GM23338 (cell line): ENCODE data around the gene RGS19. TPM values are rescaled to one million over a fixed set of nuclear protein-coding genes. Genes with fewer than 3 reads are reported as not detected.
A peak's percentile ranks its signal among the peaks of the same experiment; 100 is the strongest.

Experiments used
- ATAC-seq: fragments of 200-7000 bp; cut with Tn5 transposase; 3 replicates; pipeline ENCODE4 v1.9.1; 2020
- DNase-seq: peaks from one replicate; pipeline ENCODE4 v3.0.0-alpha.2; 2015; ENCODE audit warnings: low spot score
- H2AFZ ChIP-seq: fragments of 200-600 bp; sonication (generic); 2 replicates; pipeline ENCODE4 v1.8.0; 2016; ENCODE audit warnings: antibody characterized with exemption, mild to moderate bottlenecking, moderate library complexity
- H3F3A ChIP-seq: fragments of 200-600 bp; sonication (generic); replicated peaks from 2 replicates; pipeline ENCODE4 v1.8.0; 2017; ENCODE audit warnings: antibody characterized with exemption, mixed run types, low read depth
- H3K27ac ChIP-seq: fragments of 200-600 bp; sonication (generic); 2 replicates; pipeline ENCODE4 v1.6.1; 2016; ENCODE audit warnings: low read depth
- H3K27me3 ChIP-seq: fragments of 200-600 bp; sonication (generic); 2 replicates; pipeline ENCODE4 v1.8.0; 2016; ENCODE audit warnings: mild to moderate bottlenecking, mixed run types, moderate library complexity; ENCODE audit not compliant: insufficient read depth
- H3K36me3 ChIP-seq: fragments of 200-600 bp; sonication (generic); 2 replicates; pipeline ENCODE4 v1.8.0; 2016; ENCODE audit warnings: mild to moderate bottlenecking; ENCODE audit not compliant: insufficient read depth
- H3K4me1 ChIP-seq: fragments of 200-600 bp; sonication (generic); 2 replicates; pipeline ENCODE4 v1.8.0; 2016; ENCODE audit warnings: mild to moderate bottlenecking, moderate library complexity; ENCODE audit not compliant: insufficient read depth
- H3K4me2 ChIP-seq: fragments of 200-600 bp; sonication (generic); 2 replicates; pipeline ENCODE4 v1.7.1; 2017; ENCODE audit warnings: mixed run types
- H3K4me3 ChIP-seq: fragments of 200-600 bp; sonication (generic); 2 replicates; pipeline ENCODE4 v1.6.1; 2016; ENCODE audit warnings: mixed run types
- H3K79me2 ChIP-seq: fragments of 200-600 bp; sonication (generic); replicated peaks from 2 replicates; pipeline ENCODE4 v1.8.0; 2017; ENCODE audit warnings: mild to moderate bottlenecking; ENCODE audit not compliant: insufficient read depth
- H3K9me2 ChIP-seq: fragments of 200-600 bp; sonication (generic); 2 replicates; pipeline ENCODE4 v1.8.0; 2017; ENCODE audit not compliant: insufficient read depth
- H4K20me1 ChIP-seq: fragments of 200-600 bp; sonication (generic); replicated peaks from 2 replicates; pipeline ENCODE4 v1.8.0; 2017; ENCODE audit warnings: mild to moderate bottlenecking; ENCODE audit not compliant: insufficient read depth
- H3K27ac Mint-ChIP-seq: 2 replicates; pipeline ENCODE4 v1.8.0; 2020; ENCODE audit warnings: inconsistent platforms, mild to moderate bottlenecking, moderate library complexity, mixed read lengths
- H3K27me3 Mint-ChIP-seq: 3 replicates; pipeline ENCODE4 v1.8.0; 2022; ENCODE audit warnings: low read depth, mild to moderate bottlenecking, moderate library complexity, mixed read lengths, inconsistent platforms; ENCODE audit not compliant: insufficient read depth, poor library complexity
- H3K36me3 Mint-ChIP-seq: 3 replicates; pipeline ENCODE4 v1.8.0; 2021; ENCODE audit warnings: low read depth, mild to moderate bottlenecking, inconsistent platforms, moderate library complexity, mixed read lengths
- H3K4me1 Mint-ChIP-seq: 3 replicates; pipeline ENCODE4 v1.8.0; 2020; ENCODE audit warnings: mild to moderate bottlenecking, inconsistent platforms, mixed read lengths
- H3K4me3 Mint-ChIP-seq: 3 replicates; pipeline ENCODE4 v1.8.0; 2021; ENCODE audit warnings: moderate library complexity, mild to moderate bottlenecking, inconsistent platforms, mixed read lengths
- H3K9me3 Mint-ChIP-seq: 3 replicates; pipeline ENCODE4 v1.8.0; 2020; ENCODE audit warnings: moderate library complexity, mild to moderate bottlenecking, inconsistent platforms, mixed read lengths
- CREB1 ChIP-seq: fragments of 250-450 bp; sonication (Bioruptor Pico); IDR thresholded peaks from 2 replicates; pipeline ENCODE4 v1.5.0; 2020; ENCODE audit warnings: low read depth, mild to moderate bottlenecking, moderate library complexity
- CTCF ChIP-seq, 2 experiments: fragments of 200-600 bp in 1 of 2; sonication (generic) in 1 of 2; conservative IDR thresholded peaks; 2 replicates each; pipeline versions ENCODE4 v1.5.1 to v1.6.1; 2016 to 2017; ENCODE audit warnings: antibody characterized with exemption in 2 of 2, low read depth in 2 of 2, mild to moderate bottlenecking in 2 of 2, moderate library complexity in 1 of 2
- ETS1 ChIP-seq: IDR thresholded peaks from 2 replicates; pipeline ENCODE4 v1.6.1; 2016; ENCODE audit warnings: antibody characterized with exemption
- EZH2 ChIP-seq: fragments of 200-600 bp; sonication (generic); IDR thresholded peaks from one replicate; pipeline ENCODE4 v1.8.0; 2017; ENCODE audit warnings: antibody characterized with exemption, mild to moderate bottlenecking, low read depth; ENCODE audit not compliant: unreplicated experiment
- EZH2phosphoT487 ChIP-seq: fragments of 200-600 bp; sonication (generic); IDR thresholded peaks from one replicate; pipeline ENCODE4 v1.8.1; 2018; ENCODE audit warnings: antibody characterized with exemption; ENCODE audit not compliant: unreplicated experiment
- JUNB ChIP-seq: IDR thresholded peaks from one replicate; pipeline ENCODE4 v1.6.1; 2016; ENCODE audit warnings: antibody characterized with exemption; ENCODE audit not compliant: unreplicated experiment
- NANOG ChIP-seq: IDR thresholded peaks from 2 replicates; pipeline ENCODE4 v1.6.1; 2016; ENCODE audit warnings: antibody characterized with exemption, borderline replicate concordance
- POLR2AphosphoS5 ChIP-seq: IDR thresholded peaks from 2 replicates; pipeline ENCODE4 v1.6.1; 2016; ENCODE audit warnings: antibody characterized with exemption, low read depth
- STAT1 ChIP-seq: IDR thresholded peaks from one replicate; pipeline ENCODE4 v1.6.1; 2016; ENCODE audit warnings: antibody characterized with exemption; ENCODE audit not compliant: unreplicated experiment
- ZNF114 ChIP-seq: fragments of 250-450 bp; sonication (Bioruptor Pico); IDR thresholded peaks from 2 replicates; pipeline ENCODE4 v1.5.0; 2020; ENCODE audit warnings: mild to moderate bottlenecking, moderate library complexity
- ZNF331 ChIP-seq: fragments of 250-450 bp; sonication (Bioruptor Pico); IDR thresholded peaks from 2 replicates; pipeline ENCODE4 v1.5.0; 2020; ENCODE audit warnings: low read depth, mild to moderate bottlenecking, moderate library complexity
- polyA plus RNA-seq: library from polyadenylated mRNA; unstranded; fragments of >200 nt; fragmentation: Nextera tagmentation; extraction: Ambion mirVana; gene quantifications from 2 replicates; pipeline ENCODE4 v1.2.1, GENCODE V29; 2016
- total RNA-seq: library from RNA; depleted of rRNA; stranded (reverse); fragments of >200 nt; shearing (Covaris generic); gene quantifications from 2 replicates; pipeline ENCODE4 v1.2.3, GENCODE V29; 2014
- TF ChIP-seq, protein P1 (sequence below): fragments of 250-450 bp; sonication (Bioruptor Pico); IDR thresholded peaks from 2 replicates; pipeline ENCODE4 v1.5.0; 2020; ENCODE audit warnings: mild to moderate bottlenecking, moderate library complexity
- TF ChIP-seq, protein P2 (sequence below): IDR thresholded peaks from one replicate; pipeline ENCODE4 v1.6.1; 2018; ENCODE audit warnings: antibody characterized with exemption; ENCODE audit not compliant: unreplicated experiment

The RGS19 gene
- total and polyA plus RNA-seq, 2 experiments from 2014 or later, result 13.1 to 19.7 TPM

DNA sequence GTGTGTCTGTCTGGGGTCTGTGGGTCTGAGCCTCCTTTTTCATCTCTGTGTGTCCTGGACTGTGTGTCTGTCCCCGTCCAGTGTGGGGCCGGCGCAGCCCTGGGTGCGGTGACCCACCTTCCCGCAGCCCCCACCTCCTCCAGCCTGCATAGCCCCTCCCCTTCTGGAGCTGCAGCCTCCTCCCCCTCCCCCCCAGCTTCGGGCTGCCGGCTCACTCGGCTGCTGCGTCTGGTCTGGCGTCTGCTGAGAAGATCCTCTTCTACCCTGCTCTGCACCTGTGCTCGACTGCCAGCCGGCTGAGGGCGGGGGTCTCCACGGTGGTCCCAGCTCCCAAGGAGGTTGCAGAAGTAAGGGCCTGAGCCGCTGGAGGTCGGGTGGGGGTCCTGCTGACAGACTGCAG lies 12.5 kb upstream of the RGS19 start:
- no peaks in the 10 kb centered on the region for H3K79me2 ChIP-seq
- H3K9me2 ChIP-seq, result no peaks in the 10 kb centered on the region
- no peaks in the 10 kb centered on the region for H3F3A ChIP-seq
- H3K4me2 ChIP-seq, result no peak overlapping the region
- no peaks in the 10 kb centered on the region for H3K27me3 ChIP-seq
- H3K36me3 ChIP-seq, result no peaks in the 10 kb centered on the region
- H3K27me3 Mint-ChIP-seq, result peaks cover 12% of the 10 kb centered on the region
- H3K9me3 Mint-ChIP-seq, result peaks cover 1% of the 10 kb centered on the region
- DNase-seq (peak; percentile 60), ATAC-seq (peak; percentile 79)
- no peak overlapping the region for H3K27ac Mint-ChIP-seq
- peaks cover 7% of the 10 kb centered on the region for H3K4me1 Mint-ChIP-seq
- H3K4me3 Mint-ChIP-seq, result no peak overlapping the region; the same call in 2 of the 3 replicates
- H3K36me3 Mint-ChIP-seq, result peaks cover 1% of the 10 kb centered on the region; the same call in 2 of the 3 replicates
- H3K27ac ChIP-seq, result no peak overlapping the region
- H3K4me3 ChIP-seq, result no peak overlapping the region
- no peaks in the 10 kb centered on the region for H4K20me1 ChIP-seq
- peak overlapping the region; percentile 74 for H2AFZ ChIP-seq
- TF ChIP-seq ZNF114 (CRISPR knock-in tag) (no peak), POLR2AphosphoS5 (no peak), CTCF (conservative IDR thresholded peaks at IDR 0.05; ENCODE audit: low read depth in 2 of 2) (no peak), EZH2 (no peak), JUNB (no peak), CREB1 (CRISPR knock-in tag) (no peak), EZH2phosphoT487 (no peak), ZNF331 (no peak), STAT1 (no peak), ETS1 (no peak), NANOG (no peak)
- TF ChIP-seq, protein P1, sequence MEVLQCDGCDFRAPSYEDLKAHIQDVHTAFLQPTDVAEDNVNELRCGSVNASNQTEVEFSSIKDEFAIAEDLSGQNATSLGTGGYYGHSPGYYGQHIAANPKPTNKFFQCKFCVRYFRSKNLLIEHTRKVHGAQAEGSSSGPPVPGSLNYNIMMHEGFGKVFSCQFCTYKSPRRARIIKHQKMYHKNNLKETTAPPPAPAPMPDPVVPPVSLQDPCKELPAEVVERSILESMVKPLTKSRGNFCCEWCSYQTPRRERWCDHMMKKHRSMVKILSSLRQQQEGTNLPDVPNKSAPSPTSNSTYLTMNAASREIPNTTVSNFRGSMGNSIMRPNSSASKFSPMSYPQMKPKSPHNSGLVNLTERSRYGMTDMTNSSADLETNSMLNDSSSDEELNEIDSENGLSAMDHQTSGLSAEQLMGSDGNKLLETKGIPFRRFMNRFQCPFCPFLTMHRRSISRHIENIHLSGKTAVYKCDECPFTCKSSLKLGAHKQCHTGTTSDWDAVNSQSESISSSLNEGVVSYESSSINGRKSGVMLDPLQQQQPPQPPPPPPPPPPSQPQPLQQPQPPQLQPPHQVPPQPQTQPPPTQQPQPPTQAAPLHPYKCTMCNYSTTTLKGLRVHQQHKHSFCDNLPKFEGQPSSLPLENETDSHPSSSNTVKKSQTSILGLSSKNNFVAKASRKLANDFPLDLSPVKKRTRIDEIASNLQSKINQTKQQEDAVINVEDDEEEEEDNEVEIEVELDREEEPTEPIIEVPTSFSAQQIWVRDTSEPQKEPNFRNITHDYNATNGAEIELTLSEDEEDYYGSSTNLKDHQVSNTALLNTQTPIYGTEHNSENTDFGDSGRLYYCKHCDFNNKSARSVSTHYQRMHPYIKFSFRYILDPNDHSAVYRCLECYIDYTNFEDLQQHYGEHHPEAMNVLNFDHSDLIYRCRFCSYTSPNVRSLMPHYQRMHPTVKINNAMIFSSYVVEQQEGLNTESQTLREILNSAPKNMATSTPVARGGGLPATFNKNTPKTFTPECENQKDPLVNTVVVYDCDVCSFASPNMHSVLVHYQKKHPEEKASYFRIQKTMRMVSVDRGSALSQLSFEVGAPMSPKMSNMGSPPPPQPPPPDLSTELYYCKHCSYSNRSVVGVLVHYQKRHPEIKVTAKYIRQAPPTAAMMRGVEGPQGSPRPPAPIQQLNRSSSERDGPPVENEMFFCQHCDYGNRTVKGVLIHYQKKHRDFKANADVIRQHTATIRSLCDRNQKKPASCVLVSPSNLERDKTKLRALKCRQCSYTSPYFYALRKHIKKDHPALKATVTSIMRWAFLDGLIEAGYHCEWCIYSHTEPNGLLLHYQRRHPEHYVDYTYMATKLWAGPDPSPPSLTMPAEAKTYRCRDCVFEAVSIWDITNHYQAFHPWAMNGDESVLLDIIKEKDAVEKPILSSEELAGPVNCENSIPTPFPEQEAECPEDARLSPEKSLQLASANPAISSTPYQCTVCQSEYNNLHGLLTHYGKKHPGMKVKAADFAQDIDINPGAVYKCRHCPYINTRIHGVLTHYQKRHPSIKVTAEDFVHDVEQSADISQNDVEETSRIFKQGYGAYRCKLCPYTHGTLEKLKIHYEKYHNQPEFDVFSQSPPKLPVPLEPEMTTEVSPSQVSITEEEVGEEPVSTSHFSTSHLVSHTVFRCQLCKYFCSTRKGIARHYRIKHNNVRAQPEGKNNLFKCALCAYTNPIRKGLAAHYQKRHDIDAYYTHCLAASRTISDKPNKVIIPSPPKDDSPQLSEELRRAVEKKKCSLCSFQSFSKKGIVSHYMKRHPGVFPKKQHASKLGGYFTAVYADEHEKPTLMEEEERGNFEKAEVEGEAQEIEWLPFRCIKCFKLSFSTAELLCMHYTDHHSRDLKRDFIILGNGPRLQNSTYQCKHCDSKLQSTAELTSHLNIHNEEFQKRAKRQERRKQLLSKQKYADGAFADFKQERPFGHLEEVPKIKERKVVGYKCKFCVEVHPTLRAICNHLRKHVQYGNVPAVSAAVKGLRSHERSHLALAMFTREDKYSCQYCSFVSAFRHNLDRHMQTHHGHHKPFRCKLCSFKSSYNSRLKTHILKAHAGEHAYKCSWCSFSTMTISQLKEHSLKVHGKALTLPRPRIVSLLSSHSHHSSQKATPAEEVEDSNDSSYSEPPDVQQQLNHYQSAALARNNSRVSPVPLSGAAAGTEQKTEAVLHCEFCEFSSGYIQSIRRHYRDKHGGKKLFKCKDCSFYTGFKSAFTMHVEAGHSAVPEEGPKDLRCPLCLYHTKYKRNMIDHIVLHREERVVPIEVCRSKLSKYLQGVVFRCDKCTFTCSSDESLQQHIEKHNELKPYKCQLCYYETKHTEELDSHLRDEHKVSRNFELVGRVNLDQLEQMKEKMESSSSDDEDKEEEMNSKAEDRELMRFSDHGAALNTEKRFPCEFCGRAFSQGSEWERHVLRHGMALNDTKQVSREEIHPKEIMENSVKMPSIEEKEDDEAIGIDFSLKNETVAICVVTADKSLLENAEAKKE (CRISPR knock-in tag), result no peak
- TF ChIP-seq, protein P2, sequence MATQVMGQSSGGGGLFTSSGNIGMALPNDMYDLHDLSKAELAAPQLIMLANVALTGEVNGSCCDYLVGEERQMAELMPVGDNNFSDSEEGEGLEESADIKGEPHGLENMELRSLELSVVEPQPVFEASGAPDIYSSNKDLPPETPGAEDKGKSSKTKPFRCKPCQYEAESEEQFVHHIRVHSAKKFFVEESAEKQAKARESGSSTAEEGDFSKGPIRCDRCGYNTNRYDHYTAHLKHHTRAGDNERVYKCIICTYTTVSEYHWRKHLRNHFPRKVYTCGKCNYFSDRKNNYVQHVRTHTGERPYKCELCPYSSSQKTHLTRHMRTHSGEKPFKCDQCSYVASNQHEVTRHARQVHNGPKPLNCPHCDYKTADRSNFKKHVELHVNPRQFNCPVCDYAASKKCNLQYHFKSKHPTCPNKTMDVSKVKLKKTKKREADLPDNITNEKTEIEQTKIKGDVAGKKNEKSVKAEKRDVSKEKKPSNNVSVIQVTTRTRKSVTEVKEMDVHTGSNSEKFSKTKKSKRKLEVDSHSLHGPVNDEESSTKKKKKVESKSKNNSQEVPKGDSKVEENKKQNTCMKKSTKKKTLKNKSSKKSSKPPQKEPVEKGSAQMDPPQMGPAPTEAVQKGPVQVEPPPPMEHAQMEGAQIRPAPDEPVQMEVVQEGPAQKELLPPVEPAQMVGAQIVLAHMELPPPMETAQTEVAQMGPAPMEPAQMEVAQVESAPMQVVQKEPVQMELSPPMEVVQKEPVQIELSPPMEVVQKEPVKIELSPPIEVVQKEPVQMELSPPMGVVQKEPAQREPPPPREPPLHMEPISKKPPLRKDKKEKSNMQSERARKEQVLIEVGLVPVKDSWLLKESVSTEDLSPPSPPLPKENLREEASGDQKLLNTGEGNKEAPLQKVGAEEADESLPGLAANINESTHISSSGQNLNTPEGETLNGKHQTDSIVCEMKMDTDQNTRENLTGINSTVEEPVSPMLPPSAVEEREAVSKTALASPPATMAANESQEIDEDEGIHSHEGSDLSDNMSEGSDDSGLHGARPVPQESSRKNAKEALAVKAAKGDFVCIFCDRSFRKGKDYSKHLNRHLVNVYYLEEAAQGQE, result no peak
- no peaks in the 10 kb centered on the region for H3K4me1 ChIP-seq
